Right kidney (tissue), 9 donors: ENCODE data around the gene AKAP5.
A peak's percentile ranks its signal among the peaks of the same experiment; 100 is the strongest.

Source experiments
- DNase-seq: peaks from one replicate; pipeline ENCODE4 v3.0.0-alpha.2; 2016
- long read RNA-seq, 8 donors: transcript quantifications; one replicate each; lab custom pipeline, GENCODE V29; 2026

The AKAP5 gene, protein sequence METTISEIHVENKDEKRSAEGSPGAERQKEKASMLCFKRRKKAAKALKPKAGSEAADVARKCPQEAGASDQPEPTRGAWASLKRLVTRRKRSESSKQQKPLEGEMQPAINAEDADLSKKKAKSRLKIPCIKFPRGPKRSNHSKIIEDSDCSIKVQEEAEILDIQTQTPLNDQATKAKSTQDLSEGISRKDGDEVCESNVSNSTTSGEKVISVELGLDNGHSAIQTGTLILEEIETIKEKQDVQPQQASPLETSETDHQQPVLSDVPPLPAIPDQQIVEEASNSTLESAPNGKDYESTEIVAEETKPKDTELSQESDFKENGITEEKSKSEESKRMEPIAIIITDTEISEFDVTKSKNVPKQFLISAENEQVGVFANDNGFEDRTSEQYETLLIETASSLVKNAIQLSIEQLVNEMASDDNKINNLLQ
- long read RNA-seq, donor 1, full-length matches to known transcripts, result 5 of 5 reads
- long read RNA-seq, donor 1, partial matches to known transcripts, result 0 of 5 reads
- long read RNA-seq, donor 1, other reads (novel, unspliced or antisense), result 0 of 5 reads
- long read RNA-seq, donor 2, full-length matches to known transcripts, result 7 of 7 reads
- long read RNA-seq, donor 2, partial matches to known transcripts, result 0 of 7 reads
- long read RNA-seq, donor 2, other reads (novel, unspliced or antisense), result 0 of 7 reads
- long read RNA-seq, donor 3, full-length matches to known transcripts, result 6 of 6 reads
- long read RNA-seq, donor 3, partial matches to known transcripts, result 0 of 6 reads
- long read RNA-seq, donor 3, other reads (novel, unspliced or antisense), result 0 of 6 reads
- long read RNA-seq, donor 4, full-length matches to known transcripts, result 7 of 7 reads
- long read RNA-seq, donor 4, partial matches to known transcripts, result 0 of 7 reads
- long read RNA-seq, donor 4, other reads (novel, unspliced or antisense), result 0 of 7 reads
- long read RNA-seq, donor 5, full-length matches to known transcripts, result 11 of 11 reads
- long read RNA-seq, donor 5, partial matches to known transcripts, result 0 of 11 reads
- long read RNA-seq, donor 5, other reads (novel, unspliced or antisense), result 0 of 11 reads
- long read RNA-seq, donor 6, full-length matches to known transcripts, result 7 of 14 reads
- long read RNA-seq, donor 6, partial matches to known transcripts, result 7 of 14 reads
- long read RNA-seq, donor 6, other reads (novel, unspliced or antisense), result 0 of 14 reads
- long read RNA-seq, donor 7, result 0 reads
- long read RNA-seq, donor 8, transcript AKAP5-201 (1 exons, 2,601 nt), result major isoform, 5 of 10 reads
- long read RNA-seq, donor 8, partial matches to known transcripts, result 5 of 10 reads
- long read RNA-seq, donor 8, other reads (novel, unspliced or antisense), result 0 of 10 reads

DNA sequence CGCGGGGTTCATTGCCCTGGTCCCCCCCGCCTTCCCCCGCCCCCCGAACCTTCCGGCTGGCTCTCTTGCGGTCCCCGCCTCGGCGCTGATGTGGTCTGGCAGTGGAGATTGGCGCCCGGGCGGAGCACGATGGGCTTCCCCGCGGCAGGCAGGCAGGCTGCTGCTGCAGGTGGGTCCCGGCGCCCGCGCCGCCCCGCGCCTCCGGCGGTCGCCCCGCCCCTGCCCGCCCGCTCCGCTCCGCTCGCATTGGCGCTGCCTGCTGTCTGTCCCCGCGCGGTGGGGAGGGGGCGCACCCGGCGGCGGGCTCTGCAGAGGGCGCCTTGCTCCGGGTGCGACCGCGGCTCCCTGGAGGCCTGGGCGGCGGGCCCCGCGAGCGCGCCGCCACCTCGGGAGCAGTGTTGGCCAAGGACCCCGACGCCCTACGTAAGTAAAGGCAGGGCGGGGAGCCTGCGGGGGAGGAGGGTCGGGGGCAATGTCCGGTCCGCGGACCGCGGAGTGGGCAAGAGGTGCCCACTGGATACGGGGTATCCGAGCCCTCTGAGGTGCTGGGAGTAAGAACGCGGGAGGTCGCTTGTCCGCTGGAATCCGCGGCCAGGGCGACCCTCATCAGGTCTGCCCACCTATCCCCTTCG, at the start of gene AKAP5:
AKAP5 (plus strand) TSS at position 309 of the 632 bp plus-strand sequence. CDS start 2,896 bp downstream, outside the sequence.
- peak; percentile 74 for DNase-seq

- no peak for DNase-seq
Measured at GRCh38 chr14:64416348-64416932, 48.9 kb upstream of the AKAP5 start.

- DNase-seq, result no peak
Measured at GRCh38 chr14:64417055-64417770, 48.1 kb upstream of the AKAP5 start.

GRCh38 chr14:64417771-64418125, 47.6 kb upstream of the AKAP5 start:
- no peak for DNase-seq

DNA sequence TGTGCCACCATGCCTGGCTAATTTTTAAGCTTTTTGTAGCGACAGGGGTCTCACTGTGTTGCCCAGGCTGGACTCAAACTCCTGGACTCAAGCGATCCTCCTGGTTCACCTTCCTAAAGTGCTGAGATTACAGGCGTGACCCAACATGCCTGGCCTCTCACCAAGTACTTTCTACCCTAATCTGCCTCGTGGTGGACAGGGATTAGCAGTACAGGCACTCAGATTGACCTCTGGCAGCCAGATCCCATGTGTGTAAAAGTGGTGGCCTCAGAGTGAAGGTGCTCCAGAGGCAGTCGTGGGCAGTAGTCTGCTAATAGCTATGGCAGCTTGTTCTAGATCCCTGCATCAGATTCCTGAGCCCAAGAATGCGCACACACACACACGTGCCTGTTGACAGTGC, 46.3 kb upstream of the AKAP5 start:
- DNase-seq, result no peak

DNA sequence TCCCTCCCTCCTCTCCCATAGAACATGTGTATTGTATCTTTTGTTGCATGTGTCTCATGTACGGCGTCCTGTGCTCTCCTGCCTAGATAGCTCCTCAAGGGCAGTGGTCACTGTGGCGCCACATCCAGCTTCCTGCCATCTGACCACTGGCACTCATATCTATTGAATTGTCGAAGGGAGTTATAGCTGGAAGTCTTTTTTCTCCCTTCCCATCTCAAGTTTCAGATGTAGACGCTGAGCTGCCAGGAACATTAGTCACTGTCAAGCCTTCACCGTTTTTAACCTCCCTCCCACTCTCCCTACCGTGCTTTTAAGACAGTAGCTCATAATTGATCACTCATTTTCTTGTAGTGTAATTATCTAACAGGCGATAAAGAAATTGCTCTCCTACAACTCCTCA, 44.1 kb upstream of the AKAP5 start:
- DNase-seq, result peak; percentile 22

GRCh38 chr14:64422005-64422404, 43.3 kb upstream of the AKAP5 start:
- DNase-seq, result no peak

DNA sequence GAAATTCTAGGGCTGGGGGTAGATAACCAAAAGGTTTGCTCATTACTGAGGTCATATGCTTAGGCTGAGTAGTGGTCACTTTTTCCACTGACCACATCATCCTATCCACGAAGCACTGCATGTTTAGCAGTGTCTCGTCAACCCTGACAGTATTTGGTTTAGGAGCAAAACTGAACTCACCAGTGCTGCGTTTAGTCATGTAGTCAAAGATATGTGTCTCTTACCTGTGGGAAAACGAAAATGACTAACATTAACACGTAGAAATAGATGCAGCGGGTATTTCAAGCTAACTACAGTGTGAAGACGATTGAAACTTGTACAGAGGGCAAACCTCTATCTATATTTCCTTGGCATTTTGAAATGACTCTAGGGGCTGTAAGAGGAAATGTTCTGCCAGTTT, 42.5 kb upstream of the AKAP5 start:
- DNase-seq, result no peak

- DNase-seq, result no peak
Measured at GRCh38 chr14:64423987-64424386, 41.3 kb upstream of the AKAP5 start.

- no peak for DNase-seq
Measured at GRCh38 chr14:64434528-64434927, 30.8 kb upstream of the AKAP5 start.

GRCh38 chr14:64438181-64438841, 27.0 kb upstream of the AKAP5 start:
- peak; percentile 14 for DNase-seq

DNA sequence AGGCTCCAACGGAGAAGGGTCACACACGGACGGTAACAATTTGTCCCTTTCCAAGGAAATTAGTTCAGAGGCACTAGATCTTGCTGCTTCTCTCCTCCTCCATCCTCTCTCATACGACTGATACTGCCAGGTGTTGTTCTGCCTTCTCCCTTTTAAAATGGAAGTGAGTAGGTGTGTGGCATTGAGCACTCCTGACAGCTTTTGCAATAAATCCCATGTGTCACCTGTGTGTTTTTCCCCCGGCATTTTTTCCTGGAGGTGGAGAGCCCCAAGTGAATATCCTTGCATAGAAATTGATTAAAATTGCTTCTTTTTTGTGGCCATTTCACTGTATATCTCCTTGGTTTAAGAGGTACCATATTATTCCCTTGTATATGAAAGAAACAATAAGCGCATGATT, 26.2 kb upstream of the AKAP5 start:
- no peak for DNase-seq

- DNase-seq, result no peak
Measured at GRCh38 chr14:64440494-64440893, 24.8 kb upstream of the AKAP5 start.

DNA sequence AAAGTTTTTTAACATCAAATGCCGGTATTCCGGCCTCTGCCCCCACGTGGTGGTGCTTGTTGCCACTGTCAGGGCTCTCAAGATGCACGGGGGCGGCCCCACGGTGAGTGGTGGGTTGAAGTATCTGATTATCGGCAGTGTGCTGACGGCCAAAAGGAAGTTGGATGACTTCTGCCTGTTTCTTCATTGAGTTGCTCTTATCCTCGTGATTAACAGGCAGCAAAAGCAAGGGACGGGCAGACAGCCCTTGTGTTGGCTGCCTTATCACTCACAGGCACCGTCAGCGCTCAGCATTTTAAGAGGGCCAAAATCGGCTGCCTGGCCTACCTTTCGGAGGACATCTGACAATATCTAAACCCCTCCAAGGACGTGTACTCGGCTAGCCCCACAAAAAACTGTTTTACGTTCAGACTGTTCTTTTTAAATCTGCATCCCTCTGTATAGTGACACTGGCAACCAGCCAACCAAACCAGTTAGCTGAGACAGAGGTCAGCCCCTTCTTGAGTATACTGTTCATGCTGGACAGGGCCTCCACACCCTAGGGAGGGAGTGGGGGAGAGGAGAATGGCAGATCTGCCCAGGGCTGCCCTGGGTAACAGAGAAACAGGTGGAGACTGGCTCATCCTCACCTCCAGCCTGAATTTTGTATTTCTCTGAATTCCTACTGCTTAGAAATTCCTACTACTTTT, 22.9 kb upstream of the AKAP5 start:
- DNase-seq, result peak; percentile 34

GRCh38 chr14:64444140-64444539, 21.2 kb upstream of the AKAP5 start:
- no peak for DNase-seq

- DNase-seq, result peak; percentile 30
Measured at GRCh38 chr14:64444984-64445845, 20.1 kb upstream of the AKAP5 start.

GRCh38 chr14:64447876-64448670, 17.2 kb upstream of the AKAP5 start:
- no peak for DNase-seq

GRCh38 chr14:64450255-64450654, 15.0 kb upstream of the AKAP5 start:
- DNase-seq, result no peak
